ENCODE data around the gene SKP2. TPM values are rescaled to one million over a fixed set of nuclear protein-coding genes. Genes with fewer than 3 reads are reported as not detected.

Gene SKP2
- total and polyA plus RNA-seq, 2 donors (not counting 3 experiments of a cell fraction or from before 2014, with no cell fraction given), result 12.5 to 40.9 TPM

DNA sequence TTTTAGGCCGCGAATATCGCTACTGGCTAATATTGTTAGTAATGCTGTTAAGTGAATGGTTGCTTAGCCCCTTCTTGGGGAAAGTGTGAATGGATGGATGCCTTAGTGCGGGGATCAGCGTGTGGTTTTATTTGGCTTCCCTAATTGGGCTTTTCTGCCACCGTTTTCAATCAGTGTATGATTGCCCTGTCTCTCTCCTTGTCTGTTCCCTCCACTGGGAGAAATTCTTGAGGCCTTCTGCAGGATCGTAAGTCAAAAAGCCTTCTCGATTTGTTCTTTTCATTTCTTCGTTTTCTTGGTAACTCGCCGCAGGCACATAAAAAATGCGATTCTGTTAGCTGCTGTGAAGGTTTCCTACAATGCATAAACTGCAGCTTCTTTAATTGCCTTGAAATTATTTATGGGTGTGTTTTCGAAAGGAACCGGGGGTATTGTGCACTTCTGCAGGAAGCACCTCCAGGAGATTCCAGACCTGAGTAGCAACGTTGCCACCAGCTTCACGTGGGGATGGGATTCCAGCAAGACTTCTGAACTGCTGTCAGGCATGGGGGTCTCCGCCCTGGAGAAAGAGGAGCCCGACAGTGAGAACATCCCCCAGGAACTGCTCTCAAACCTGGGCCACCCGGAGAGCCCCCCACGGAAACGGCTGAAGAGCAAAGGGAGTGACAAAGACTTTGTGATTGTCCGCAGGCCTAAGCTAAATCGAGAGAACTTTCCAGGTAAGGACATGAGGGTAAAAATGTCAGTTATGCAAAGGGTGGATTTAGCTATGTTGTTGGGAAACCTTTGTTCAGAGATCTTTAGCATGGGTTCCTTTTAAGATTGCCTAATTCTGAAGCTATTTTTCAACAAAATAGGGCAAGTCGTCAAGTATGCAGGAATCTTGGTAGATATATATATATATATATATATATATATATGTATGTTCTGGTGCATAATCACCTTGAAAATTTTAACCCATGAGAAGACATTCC lies 700 bp downstream of the SKP2 start:
- no peak for TF ChIP-seq POLR2AphosphoS5 (IDR thresholded peaks at IDR 0.05; ENCODE audit: insufficient read depth, low read depth, low read length)
- TF ChIP-seq JUN (IDR thresholded peaks at IDR 0.05; ENCODE audit: borderline replicate concordance, insufficient read depth, insufficient read length, low read depth), result no peak
- no peak for TF ChIP-seq FOS (IDR thresholded peaks at IDR 0.05; ENCODE audit: borderline replicate concordance, insufficient read depth, low read length)
- no peak for TF ChIP-seq GATA2 (IDR thresholded peaks at IDR 0.05; ENCODE audit: insufficient read depth, insufficient read length, low read depth, low read length)
- no peak for TF ChIP-seq EZH2 (IDR thresholded peaks at IDR 0.05; ENCODE audit: borderline replicate concordance, low read depth, low read length, severe bottlenecking)
- TF ChIP-seq POLR2A (IDR thresholded peaks at IDR 0.05; ENCODE audit: low read depth, low read length), result no peak
- TF ChIP-seq MYC (IDR thresholded peaks at IDR 0.05; ENCODE audit: low read depth, low read length), result no peak
- TF ChIP-seq, protein P1, sequence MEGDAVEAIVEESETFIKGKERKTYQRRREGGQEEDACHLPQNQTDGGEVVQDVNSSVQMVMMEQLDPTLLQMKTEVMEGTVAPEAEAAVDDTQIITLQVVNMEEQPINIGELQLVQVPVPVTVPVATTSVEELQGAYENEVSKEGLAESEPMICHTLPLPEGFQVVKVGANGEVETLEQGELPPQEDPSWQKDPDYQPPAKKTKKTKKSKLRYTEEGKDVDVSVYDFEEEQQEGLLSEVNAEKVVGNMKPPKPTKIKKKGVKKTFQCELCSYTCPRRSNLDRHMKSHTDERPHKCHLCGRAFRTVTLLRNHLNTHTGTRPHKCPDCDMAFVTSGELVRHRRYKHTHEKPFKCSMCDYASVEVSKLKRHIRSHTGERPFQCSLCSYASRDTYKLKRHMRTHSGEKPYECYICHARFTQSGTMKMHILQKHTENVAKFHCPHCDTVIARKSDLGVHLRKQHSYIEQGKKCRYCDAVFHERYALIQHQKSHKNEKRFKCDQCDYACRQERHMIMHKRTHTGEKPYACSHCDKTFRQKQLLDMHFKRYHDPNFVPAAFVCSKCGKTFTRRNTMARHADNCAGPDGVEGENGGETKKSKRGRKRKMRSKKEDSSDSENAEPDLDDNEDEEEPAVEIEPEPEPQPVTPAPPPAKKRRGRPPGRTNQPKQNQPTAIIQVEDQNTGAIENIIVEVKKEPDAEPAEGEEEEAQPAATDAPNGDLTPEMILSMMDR (IDR thresholded peaks at IDR 0.05; ENCODE audit: extremely low read depth in 1 of 2, insufficient read depth in 1 of 2, low read depth in 1 of 2, low read length in 2 of 2), result no peak
- TF ChIP-seq, protein P2, sequence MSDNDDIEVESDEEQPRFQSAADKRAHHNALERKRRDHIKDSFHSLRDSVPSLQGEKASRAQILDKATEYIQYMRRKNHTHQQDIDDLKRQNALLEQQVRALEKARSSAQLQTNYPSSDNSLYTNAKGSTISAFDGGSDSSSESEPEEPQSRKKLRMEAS (IDR thresholded peaks at IDR 0.05; ENCODE audit: insufficient read depth, insufficient read length), result no peak
- Histone ChIP-seq H3K27me3 (ENCODE audit: control insufficient read depth in 2 of 2, insufficient read depth in 2 of 2, low read length in 2 of 2) (no peaks in the 10 kb centered on the region), H3K27ac (ENCODE audit: insufficient read depth, low read depth, low read length) (peak overlapping the region; percentile 2), H3K36me3 (ENCODE audit: control insufficient read depth in 2 of 2, extremely low read depth in 1 of 2, insufficient read depth in 2 of 2, low read length in 2 of 2) (no peaks in the 10 kb centered on the region), H3K9ac (replicated peaks; ENCODE audit: extremely low read depth, insufficient read depth, low read length) (peak overlapping the region; percentile 79), H3K4me2 (ENCODE audit: insufficient read depth, low read length) (peak overlapping the region; percentile 70), H3K4me1 (ENCODE audit: control insufficient read depth, extremely low read depth, insufficient read depth, low read length) (peaks cover 19% of the 10 kb centered on the region), H4K20me1 (replicated peaks; ENCODE audit: control insufficient read depth, extremely low read depth, insufficient read depth, low read length) (no peaks in the 10 kb centered on the region), H3K79me2 (ENCODE audit: control insufficient read depth, insufficient read depth, low read length) (peaks cover 23% of the 10 kb centered on the region), H3K9me1 (replicated peaks; ENCODE audit: control insufficient read depth, extremely low read depth, insufficient read depth, low read length) (no peaks in the 10 kb centered on the region), H3K9me3 (replicated peaks; ENCODE audit: control insufficient read depth, insufficient read depth, low read length) (no peaks in the 10 kb centered on the region), H2AFZ (ENCODE audit: low read depth, low read length) (peak overlapping the region; percentile 87), H3K4me3 (replicated peaks in 1 of 3; ENCODE audit: insufficient read depth in 1 of 3, low read depth in 1 of 3, low read length in 3 of 3) (peak overlapping the region; percentile 69 to 84 (median 73))
- DNase-seq (ENCODE audit: low read depth, low spot score), result peak; percentile 3
- BruUV-seq (replicated peaks), result TSS peak; percentile 57
- dilution Hi-C loops (cut with MboI; ENCODE audit: extremely low pct_ligation_motif_present, low sequenced_read_pairs) (no loop called here), intact Hi-C loops (cut with micrococcal nuclease) (loop anchor here (1.0 to 5.0 kb wide), 3 partner anchors 24 to 725 kb away; partner anchors contain the start of gene NIPBL)
- FAIRE-seq, result no peak
- ChIA-PET CTCF (interaction anchor here (0.9 to 4.7 kb wide), 6 partner anchors 9 to 543 kb away, joined by 4 to 30 read pairs (median 10); partner anchors contain the start of gene NADK2), POLR2A (no interaction called here)

Measured in endothelial cell of umbilical vein (primary cell).